H1 (cell line): Measurements from ENCODE around the gene COL6A5. TPM values are rescaled to one million over a fixed set of nuclear protein-coding genes. Genes with fewer than 3 reads are reported as not detected.

Source experiments
- EGR1 ChIP-seq: IDR thresholded peaks from 2 replicates; pipeline ENCODE4 v1.6.1; 2011; ENCODE audit warnings: low read depth, low read length, borderline replicate concordance
- NRF1 ChIP-seq: IDR thresholded peaks from 2 replicates; pipeline ENCODE4 v1.6.1; 2011; ENCODE audit warnings: mild to moderate bottlenecking, low read depth, low read length, improper control_type of control experiment
- polyA plus RNA-seq, 7 experiments: library from polyadenylated mRNA; depleted of rRNA in 3 of 7; stranded (reverse) in 5 of 7; unstranded in 2 of 7; fragments of >200 nt in 5 of 7; fragments of 200-250 nt in 2 of 7; gene quantifications; 1 replicate in 5 of 7; 2 replicates in 1 of 7; 4 replicates in 1 of 7; pipeline versions ENCODE4 v1.2.1 to v1.2.3, GENCODE V29; 2011 to 2013; ENCODE audit warnings: missing spikeins in 2 of 7, mixed read lengths in 2 of 7
- total RNA-seq: library from RNA; stranded (reverse); fragmentation: NEBNext Ultra II Directional; extraction: Animal tissue kit (Norgen Biotek cat#: 25700); gene quantifications from 2 replicates; pipeline ENCODE4 v1.2.1, GENCODE V29; 2021

COL6A5 gene
- total and polyA plus RNA-seq, 2 of the 8 experiments (the other 6 are each of a cell fraction or from before 2014, with no cell fraction given): 0.05 to 0.06 TPM

DNA sequence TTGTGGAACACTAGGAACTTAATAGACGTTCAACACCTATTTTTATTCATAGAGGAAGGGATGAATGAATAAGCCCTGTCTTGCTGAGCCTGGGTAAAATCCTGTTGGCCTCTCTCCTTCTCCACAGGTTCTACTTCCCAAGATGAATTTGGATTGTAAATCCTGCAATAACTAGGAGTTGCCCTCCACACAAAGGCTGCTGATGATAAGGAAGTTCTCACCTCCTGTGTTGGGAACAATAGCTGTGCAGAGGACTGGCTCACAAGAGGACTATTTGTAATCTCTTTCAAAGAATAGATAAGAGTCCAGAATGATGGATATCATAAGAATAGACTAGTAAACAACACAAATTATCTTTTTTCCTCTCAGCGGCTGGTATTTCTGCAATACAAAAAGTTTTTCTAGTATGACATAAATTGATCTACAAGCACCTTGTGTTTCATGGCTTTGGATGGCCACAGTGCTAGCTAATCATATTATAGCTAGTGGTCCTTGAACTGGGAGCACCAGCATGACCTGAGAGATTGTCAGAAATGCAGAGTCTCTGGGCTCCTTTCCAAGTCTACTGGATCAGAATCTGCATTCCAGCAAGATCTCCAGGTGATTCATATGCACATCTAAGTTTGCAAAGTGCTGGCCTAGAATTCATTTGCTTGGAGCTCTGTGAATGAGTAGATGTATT, 143.4 kb downstream of the COL6A5 start (continued):
- TF ChIP-seq NRF1 (no peak), EGR1 (no peak)
- TF ChIP-seq, all 59 proteins: peak for 0
